Ascending aorta (tissue), 2 donors: ENCODE data around the gene IMPA2. TPM values are rescaled to one million over a fixed set of nuclear protein-coding genes. Genes with fewer than 3 reads are reported as not detected.

ENCODE experiments used
- DNase-seq, 2 donors: peaks; one replicate each; pipeline ENCODE4 v3.0.0-alpha.2; 2019; ENCODE audit warnings: low spot score in 2 of 2
- H3K27ac ChIP-seq, 2 donors: fragments of 200-600 bp; sonication (generic); one replicate each; pipeline ENCODE4 v1.5.1; 2016 to 2017; ENCODE audit warnings: mild to moderate bottlenecking in 1 of 2
- H3K27me3 ChIP-seq: fragments of 200-600 bp; sonication (generic); one replicate; pipeline ENCODE4 v1.5.1; 2017
- H3K36me3 ChIP-seq, 2 donors: fragments of 200-600 bp; sonication (generic); one replicate each; pipeline ENCODE4 v1.5.1; 2016
- H3K4me1 ChIP-seq, 2 donors: fragments of 200-600 bp; sonication (generic); one replicate each; pipeline ENCODE4 v1.5.1; 2016 to 2017; ENCODE audit warnings: mild to moderate bottlenecking in 1 of 2
- H3K4me3 ChIP-seq, 2 donors: fragments of 200-600 bp; sonication (generic); one replicate each; pipeline ENCODE4 v1.5.1; 2016 to 2017; ENCODE audit warnings: mild to moderate bottlenecking in 1 of 2
- H3K9me3 ChIP-seq, 2 donors: fragments of 200-600 bp; sonication (generic); one replicate each; pipeline ENCODE4 v1.5.1; 2016
- intact Hi-C: fragments of 100-400 bp; cut with DNase I; formaldehyde crosslinking; loops from one replicate; pipeline ENCODE4 v1.15.1; 2023
- total RNA-seq: library from RNA; depleted of rRNA; stranded (reverse); fragments of >200 nt; gene quantifications from one replicate; pipeline ENCODE4 v1.1.0, GENCODE V29; 2016
- TF ChIP-seq, protein P1 (sequence below), 3 experiments: fragments of 200-600 bp in 2 of 3; fragments of 450-650 bp in 1 of 3; sonication (generic) in 2 of 3; IDR thresholded peaks; one replicate each; pipeline ENCODE4 v1.5.1; 2016 to 2019; ENCODE audit warnings: antibody characterized with exemption in 3 of 3, mild to moderate bottlenecking in 1 of 3, moderate library complexity in 1 of 3

Gene IMPA2
- total RNA-seq, 1 donor from 2014 or later: 43.4 TPM

DNA sequence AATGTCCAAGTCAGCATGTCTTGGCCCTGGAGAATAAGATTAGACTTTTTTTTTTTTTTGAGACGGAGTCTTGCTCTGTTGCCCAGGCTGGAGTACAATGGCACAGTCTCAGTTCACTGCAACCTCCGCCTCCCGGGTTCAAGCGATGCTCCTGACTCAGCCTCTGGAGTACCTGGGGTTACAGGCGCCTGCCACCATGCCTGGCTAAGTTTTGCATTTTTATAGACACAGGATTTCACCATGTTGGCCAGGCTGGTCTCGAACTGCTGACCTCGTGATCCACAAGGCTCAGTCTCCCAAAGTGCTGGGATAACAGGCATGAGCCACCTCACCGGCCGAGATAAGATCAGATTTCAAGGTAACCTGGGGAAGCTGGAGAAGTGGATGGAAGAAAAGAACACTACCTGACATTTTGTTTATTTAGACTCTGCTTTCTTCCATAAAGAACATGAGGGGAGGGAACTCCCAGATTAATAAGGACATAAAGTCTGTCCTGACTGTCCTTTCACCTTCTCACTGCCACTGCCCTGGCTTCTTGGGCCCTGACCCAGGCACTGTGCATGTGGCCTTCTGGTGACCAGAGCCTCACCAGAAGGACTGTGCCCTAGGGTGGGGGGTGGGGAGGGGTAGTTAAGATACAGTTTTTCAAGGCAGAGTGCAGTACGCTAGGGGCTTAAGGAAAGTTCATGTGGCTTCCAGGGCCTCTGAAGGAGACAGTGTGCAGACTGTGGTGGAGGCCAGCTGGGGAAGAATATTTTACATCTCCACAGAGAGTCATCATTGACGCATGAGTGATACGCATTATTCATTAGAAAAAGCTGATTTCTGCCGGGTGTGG is 4.8 kb upstream of the IMPA2 start:
- no peaks in the 10 kb centered on the region for H3K27me3 ChIP-seq
- H3K36me3 ChIP-seq: no peaks in the 10 kb centered on the region
- peaks cover 0 to 8% of the 10 kb centered on the region in 2 donors for H3K4me1 ChIP-seq
- H3K9me3 ChIP-seq: no peaks in the 10 kb centered on the region
- TF ChIP-seq, protein P1, sequence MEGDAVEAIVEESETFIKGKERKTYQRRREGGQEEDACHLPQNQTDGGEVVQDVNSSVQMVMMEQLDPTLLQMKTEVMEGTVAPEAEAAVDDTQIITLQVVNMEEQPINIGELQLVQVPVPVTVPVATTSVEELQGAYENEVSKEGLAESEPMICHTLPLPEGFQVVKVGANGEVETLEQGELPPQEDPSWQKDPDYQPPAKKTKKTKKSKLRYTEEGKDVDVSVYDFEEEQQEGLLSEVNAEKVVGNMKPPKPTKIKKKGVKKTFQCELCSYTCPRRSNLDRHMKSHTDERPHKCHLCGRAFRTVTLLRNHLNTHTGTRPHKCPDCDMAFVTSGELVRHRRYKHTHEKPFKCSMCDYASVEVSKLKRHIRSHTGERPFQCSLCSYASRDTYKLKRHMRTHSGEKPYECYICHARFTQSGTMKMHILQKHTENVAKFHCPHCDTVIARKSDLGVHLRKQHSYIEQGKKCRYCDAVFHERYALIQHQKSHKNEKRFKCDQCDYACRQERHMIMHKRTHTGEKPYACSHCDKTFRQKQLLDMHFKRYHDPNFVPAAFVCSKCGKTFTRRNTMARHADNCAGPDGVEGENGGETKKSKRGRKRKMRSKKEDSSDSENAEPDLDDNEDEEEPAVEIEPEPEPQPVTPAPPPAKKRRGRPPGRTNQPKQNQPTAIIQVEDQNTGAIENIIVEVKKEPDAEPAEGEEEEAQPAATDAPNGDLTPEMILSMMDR (IDR thresholded peaks at IDR 0.05): no peak
- no peak overlapping the region for H3K27ac ChIP-seq
- intact Hi-C loops: no loop called here
- DNase-seq: no peak
- no peak overlapping the region for H3K4me3 ChIP-seq

GRCh38 chr18:11977153-11977466 is 4.2 kb upstream of the IMPA2 start:
- Histone ChIP-seq H3K36me3 (no peaks in the 10 kb centered on the region), H3K4me1 (peaks cover 0 to 8% of the 10 kb centered on the region in 2 donors), H3K27ac (no peak overlapping the region), H3K27me3 (no peaks in the 10 kb centered on the region), H3K9me3 (no peaks in the 10 kb centered on the region), H3K4me3 (no peak overlapping the region)
- no peak for DNase-seq
- TF ChIP-seq, protein P1 (IDR thresholded peaks at IDR 0.05): no peak
- intact Hi-C loops: no loop called here

- Histone ChIP-seq H3K36me3 (no peaks in the 10 kb centered on the region), H3K9me3 (no peaks in the 10 kb centered on the region), H3K27me3 (no peaks in the 10 kb centered on the region), H3K4me3 (no peak overlapping the region), H3K27ac (no peak overlapping the region), H3K4me1 (peaks cover 0 to 12% of the 10 kb centered on the region in 2 donors)
- DNase-seq: no peak
- TF ChIP-seq, protein P1 (IDR thresholded peaks at IDR 0.05): no peak
- intact Hi-C loops: no loop called here
Measured at GRCh38 chr18:11978956-11979355, 2.4 kb upstream of the IMPA2 start.

GRCh38 chr18:11980163-11980493 is 1.2 kb upstream of the IMPA2 start:
- H3K9me3 ChIP-seq: no peaks in the 10 kb centered on the region
- intact Hi-C loops: loop anchor here (2.0 kb wide), 3 partner anchors 129 to 1011 kb away; partner anchors contain the start of genes AFG3L2, CEP192 and CHMP1B
- H3K27me3 ChIP-seq: no peaks in the 10 kb centered on the region
- TF ChIP-seq, protein P1 (IDR thresholded peaks at IDR 0.05): no peak
- peak overlapping the region; percentile 87 to 92 for H3K27ac ChIP-seq
- H3K4me1 ChIP-seq: peaks cover 0 to 12% of the 10 kb centered on the region in 2 donors
- DNase-seq: no peak
- H3K4me3 ChIP-seq: peak overlapping the region; percentile 59 to 100
- no peaks in the 10 kb centered on the region for H3K36me3 ChIP-seq

- intact Hi-C loops: loop anchor here (1.0 to 2.0 kb wide), 6 partner anchors 33 to 1010 kb away; partner anchors contain the start of genes AFG3L2, CEP192, CHMP1B and GNAL
- DNase-seq: peak; percentile 95 to 99
- H3K27ac ChIP-seq: peak overlapping the region; percentile 87 to 92
- no peaks in the 10 kb centered on the region for H3K27me3 ChIP-seq
- H3K4me3 ChIP-seq: peak overlapping the region; percentile 59 to 100
- H3K9me3 ChIP-seq: no peaks in the 10 kb centered on the region
- peaks cover 0 to 12% of the 10 kb centered on the region in 2 donors for H3K4me1 ChIP-seq
- TF ChIP-seq, protein P1 (IDR thresholded peaks at IDR 0.05): peak in 1 of 3 experiments; percentile 32
- no peaks in the 10 kb centered on the region for H3K36me3 ChIP-seq
Measured at GRCh38 chr18:11980494-11981191, 664 bp upstream of the IMPA2 start.
